Osteoblast (primary cell): ENCODE measurements around the gene DENND5A. TPM values are rescaled to one million over a fixed set of nuclear protein-coding genes. Genes with fewer than 3 reads are reported as not detected.
"Not testable (repeated sequence)": the region's sequence is repeated elsewhere in the genome, so short reads cannot be mapped to it uniquely, and the experiment has no call there.

Experiments
- DNase-seq: peaks from one replicate; pipeline ENCODE4 v3.0.0; 2011; ENCODE audit warnings: low spot score, mixed read lengths; ENCODE audit not compliant: insufficient read length; ENCODE audit errors: missing footprints
- H2AFZ ChIP-seq: 2 replicates; pipeline ENCODE4 v1.6.0; 2011; ENCODE audit warnings: mild to moderate bottlenecking, low read length
- H3K27ac ChIP-seq: 2 replicates; pipeline ENCODE4 v1.5.1; 2011; ENCODE audit warnings: mild to moderate bottlenecking, low read depth, low read length, moderate library complexity
- H3K27me3 ChIP-seq: 2 replicates; pipeline ENCODE4 v1.6.0; 2012; ENCODE audit warnings: mild to moderate bottlenecking, control low read depth, inconsistent platforms, low read length, moderate library complexity; ENCODE audit not compliant: insufficient read depth
- H3K36me3 ChIP-seq: 2 replicates; pipeline ENCODE4 v1.5.1; 2011; ENCODE audit warnings: mild to moderate bottlenecking, low read length, control low read depth, moderate library complexity; ENCODE audit not compliant: insufficient read depth
- H3K4me1 ChIP-seq: 2 replicates; pipeline ENCODE4 v1.5.1; 2011; ENCODE audit warnings: mild to moderate bottlenecking, low read length, control low read depth, moderate library complexity; ENCODE audit not compliant: insufficient read depth
- H3K4me2 ChIP-seq: 2 replicates; pipeline ENCODE4 v1.6.0; 2011; ENCODE audit warnings: mild to moderate bottlenecking, low read length; ENCODE audit not compliant: insufficient read depth
- H3K4me3 ChIP-seq: fragments of 200-600 bp; sonication (generic); 3 replicates; pipeline ENCODE4 v1.5.1; 2012; ENCODE audit warnings: mild to moderate bottlenecking, low read length, inconsistent platforms; ENCODE audit not compliant: insufficient read depth
- H3K79me2 ChIP-seq: 2 replicates; pipeline ENCODE4 v1.6.0; 2012; ENCODE audit warnings: mild to moderate bottlenecking, low read length, control low read depth, inconsistent platforms; ENCODE audit not compliant: insufficient read depth
- H3K9me3 ChIP-seq: 2 replicates; pipeline ENCODE4 v1.5.1; 2011; ENCODE audit warnings: low read depth, low read length, control low read depth
- H4K20me1 ChIP-seq: 2 replicates; pipeline ENCODE4 v1.6.0; 2012; ENCODE audit warnings: mild to moderate bottlenecking, low read length, control low read depth; ENCODE audit not compliant: insufficient read depth
- total RNA-seq: library from RNA; depleted of rRNA; stranded (reverse); fragments of >200 nt; gene quantifications from 2 replicates; pipeline ENCODE4 v1.2.3, GENCODE V29; 2012
- TF ChIP-seq, protein P1 (sequence below): IDR thresholded peaks from 2 replicates; pipeline ENCODE4 v1.5.1; 2011; ENCODE audit warnings: mild to moderate bottlenecking, low read depth, low read length, moderate library complexity; ENCODE audit errors: extremely low read depth

The DENND5A gene
- total RNA-seq, 1 donor, result 183 TPM

DNA sequence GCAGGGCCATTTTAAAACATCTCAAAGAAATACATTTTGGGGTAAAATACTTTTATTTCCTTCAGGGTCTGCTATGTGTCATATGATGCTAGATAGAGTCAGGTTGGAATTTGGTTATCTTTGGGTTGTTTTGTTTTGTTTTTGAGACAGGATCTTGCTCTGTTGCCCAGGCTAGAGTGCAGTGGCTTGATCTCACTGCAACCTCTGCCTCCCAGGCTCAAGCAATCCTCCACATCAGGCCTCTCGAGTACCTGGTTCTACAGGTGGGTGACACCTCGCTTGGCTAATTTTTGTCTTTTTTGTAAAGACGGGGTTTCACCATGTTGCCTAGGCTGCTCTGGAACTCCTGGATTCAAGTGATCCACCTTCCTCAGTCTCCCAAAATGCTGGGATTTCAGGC is 17.3 kb downstream of the DENND5A start:
- no peak for DNase-seq
- peaks cover 7% of the 10 kb centered on the region for H3K36me3 ChIP-seq
- H3K27me3 ChIP-seq, result no peaks in the 10 kb centered on the region
- no peak overlapping the region for H2AFZ ChIP-seq
- H3K4me1 ChIP-seq, result peaks cover 9% of the 10 kb centered on the region
- H4K20me1 ChIP-seq, result peaks cover 28% of the 10 kb centered on the region
- H3K79me2 ChIP-seq, result peaks cover 95% of the 10 kb centered on the region
- H3K4me3 ChIP-seq, result no peak overlapping the region
- H3K4me2 ChIP-seq, result no peak overlapping the region
- H3K9me3 ChIP-seq, result no peaks in the 10 kb centered on the region
- TF ChIP-seq, protein P1, sequence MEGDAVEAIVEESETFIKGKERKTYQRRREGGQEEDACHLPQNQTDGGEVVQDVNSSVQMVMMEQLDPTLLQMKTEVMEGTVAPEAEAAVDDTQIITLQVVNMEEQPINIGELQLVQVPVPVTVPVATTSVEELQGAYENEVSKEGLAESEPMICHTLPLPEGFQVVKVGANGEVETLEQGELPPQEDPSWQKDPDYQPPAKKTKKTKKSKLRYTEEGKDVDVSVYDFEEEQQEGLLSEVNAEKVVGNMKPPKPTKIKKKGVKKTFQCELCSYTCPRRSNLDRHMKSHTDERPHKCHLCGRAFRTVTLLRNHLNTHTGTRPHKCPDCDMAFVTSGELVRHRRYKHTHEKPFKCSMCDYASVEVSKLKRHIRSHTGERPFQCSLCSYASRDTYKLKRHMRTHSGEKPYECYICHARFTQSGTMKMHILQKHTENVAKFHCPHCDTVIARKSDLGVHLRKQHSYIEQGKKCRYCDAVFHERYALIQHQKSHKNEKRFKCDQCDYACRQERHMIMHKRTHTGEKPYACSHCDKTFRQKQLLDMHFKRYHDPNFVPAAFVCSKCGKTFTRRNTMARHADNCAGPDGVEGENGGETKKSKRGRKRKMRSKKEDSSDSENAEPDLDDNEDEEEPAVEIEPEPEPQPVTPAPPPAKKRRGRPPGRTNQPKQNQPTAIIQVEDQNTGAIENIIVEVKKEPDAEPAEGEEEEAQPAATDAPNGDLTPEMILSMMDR, result no peak
- H3K27ac ChIP-seq, result no peak overlapping the region

DNA sequence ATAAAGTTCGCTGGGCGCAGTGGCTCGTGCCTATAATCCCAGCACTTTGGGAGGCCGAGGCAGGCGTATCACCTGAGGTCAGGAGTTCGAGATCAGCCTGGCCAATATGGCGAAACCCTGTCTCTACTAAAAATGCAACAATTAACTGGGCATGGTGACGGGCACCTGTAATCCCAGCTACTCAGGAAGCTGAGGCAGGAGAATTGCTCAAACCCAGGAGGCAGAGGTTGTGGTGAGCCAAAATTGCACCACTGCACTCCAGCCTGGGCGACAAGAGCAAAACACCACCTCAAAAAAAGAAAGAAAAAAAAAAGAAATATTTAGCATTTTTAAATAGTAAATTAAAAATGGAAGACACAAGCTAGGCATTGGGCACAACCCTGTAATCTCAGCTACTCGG is 28.9 kb downstream of the DENND5A start:
- DNase-seq, H3K4me3 ChIP-seq, H2AFZ ChIP-seq, H3K4me2 ChIP-seq, H3K4me1 ChIP-seq, H3K36me3 ChIP-seq, H3K27me3 ChIP-seq, H3K27ac ChIP-seq, H3K9me3 ChIP-seq: not testable (repeated sequence)
- Histone ChIP-seq H4K20me1 (peaks cover 27% of the 10 kb centered on the region), H3K79me2 (peaks cover 99% of the 10 kb centered on the region)

DNA sequence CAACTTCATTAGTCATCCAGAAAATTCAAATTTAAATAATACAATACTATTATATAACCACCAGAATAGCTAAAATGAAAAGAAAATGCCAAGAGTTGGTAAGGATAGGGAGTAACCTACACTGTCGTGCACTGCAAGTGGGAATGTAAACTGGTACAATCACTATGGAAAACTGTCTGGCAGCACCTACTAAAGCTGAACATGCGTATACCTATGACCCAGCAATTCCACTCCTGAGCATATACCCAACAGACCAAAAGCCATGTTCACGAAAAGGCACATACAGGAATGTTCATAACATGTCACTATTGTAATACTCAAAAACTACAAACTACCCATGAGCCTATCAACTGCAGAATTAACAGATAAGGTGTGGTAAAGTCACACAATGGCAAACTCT is 32.7 kb downstream of the DENND5A start:
- Histone ChIP-seq H2AFZ (no peak overlapping the region), H4K20me1 (peaks cover 36% of the 10 kb centered on the region), H3K27me3 (no peaks in the 10 kb centered on the region), H3K27ac (no peak overlapping the region), H3K4me2 (peak overlapping the region; percentile 57), H3K4me3 (no peak overlapping the region), H3K36me3 (no peaks in the 10 kb centered on the region), H3K79me2 (peaks cover 97% of the 10 kb centered on the region), H3K4me1 (peaks cover 14% of the 10 kb centered on the region), H3K9me3 (no peaks in the 10 kb centered on the region)
- no peak for DNase-seq
- TF ChIP-seq, protein P1, result no peak

DNA sequence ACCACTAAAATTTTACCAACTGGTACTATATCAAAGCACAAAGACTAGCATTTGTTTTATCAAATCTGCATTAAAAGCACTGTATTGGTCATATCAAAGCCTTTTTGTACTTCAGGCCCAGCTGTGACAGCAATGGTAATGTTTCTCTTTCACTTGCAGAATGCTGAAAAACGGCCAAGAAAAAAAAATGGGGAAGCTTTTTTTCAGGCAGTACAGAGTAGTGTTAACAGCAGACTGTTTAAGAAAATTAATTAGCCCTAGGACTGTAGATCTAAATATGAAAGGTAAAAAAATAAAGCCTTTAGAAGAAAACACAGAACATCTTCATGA is 33.3 kb downstream of the DENND5A start:
- DNase-seq, result peak; percentile 70
- TF ChIP-seq, protein P1, result no peak
- peak overlapping the region; percentile 6 for H3K4me3 ChIP-seq
- H3K79me2 ChIP-seq, result peaks cover 97% of the 10 kb centered on the region
- H4K20me1 ChIP-seq, result peaks cover 40% of the 10 kb centered on the region
- H3K4me1 ChIP-seq, result peaks cover 14% of the 10 kb centered on the region
- H3K9me3 ChIP-seq, result no peaks in the 10 kb centered on the region
- H3K36me3 ChIP-seq, result no peaks in the 10 kb centered on the region
- peak overlapping the region; percentile 9 for H3K27ac ChIP-seq
- H3K4me2 ChIP-seq, result peak overlapping the region; percentile 57
- no peaks in the 10 kb centered on the region for H3K27me3 ChIP-seq
- no peak overlapping the region for H2AFZ ChIP-seq

DNA sequence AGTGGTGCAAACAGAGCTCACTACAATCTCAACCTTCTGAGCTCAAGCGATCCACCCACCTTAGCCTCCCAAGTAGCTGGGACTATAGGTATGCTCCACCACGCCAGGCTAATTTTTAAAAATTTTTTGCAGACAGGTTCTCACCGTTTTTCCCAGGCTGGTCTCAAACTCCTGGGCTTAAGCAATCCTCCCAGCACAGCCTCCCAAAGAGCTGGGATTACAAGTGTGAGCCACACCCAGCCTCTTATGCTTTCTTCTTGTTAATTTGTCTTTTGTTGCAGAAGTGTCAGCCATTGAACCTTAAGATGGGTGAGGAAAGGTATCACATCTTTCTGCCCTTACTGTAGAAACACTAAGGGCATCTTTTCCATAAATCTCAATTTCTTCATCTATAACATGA is 34.9 kb downstream of the DENND5A start:
- peaks cover 97% of the 10 kb centered on the region for H3K79me2 ChIP-seq
- peaks cover 14% of the 10 kb centered on the region for H3K4me1 ChIP-seq
- no peak overlapping the region for H3K27ac ChIP-seq
- no peaks in the 10 kb centered on the region for H3K9me3 ChIP-seq
- H3K36me3 ChIP-seq, result no peaks in the 10 kb centered on the region
- no peak overlapping the region for H3K4me2 ChIP-seq
- no peak overlapping the region for H3K4me3 ChIP-seq
- DNase-seq, result no peak
- no peak overlapping the region for H2AFZ ChIP-seq
- peaks cover 48% of the 10 kb centered on the region for H4K20me1 ChIP-seq
- TF ChIP-seq, protein P1, result no peak
- no peaks in the 10 kb centered on the region for H3K27me3 ChIP-seq
